Breast epithelium (tissue), 4 donors: ENCODE data around the gene RFX3. TPM values are rescaled to one million over a fixed set of nuclear protein-coding genes. Genes with fewer than 3 reads are reported as not detected.

Source experiments
- DNase-seq, 2 donors: peaks; one replicate each; pipeline ENCODE4 v3.0.0-alpha.2; 2019; ENCODE audit warnings: low spot score in 2 of 2
- H3K27ac ChIP-seq, 2 donors: fragments of 200-600 bp; sonication (generic) in 1 of 2; one replicate each; pipeline ENCODE4 v1.5.1; 2016 to 2019; ENCODE audit warnings: mild to moderate bottlenecking in 1 of 2
- H3K27me3 ChIP-seq, 2 donors: fragments of 200-600 bp; sonication (generic) in 1 of 2; one replicate each; pipeline versions ENCODE4 v1.5.1 to v1.6.0; 2017 to 2019; ENCODE audit warnings: control low read depth in 1 of 2, mild to moderate bottlenecking in 1 of 2
- H3K36me3 ChIP-seq: fragments of 200-600 bp; one replicate; pipeline ENCODE4 v1.5.1; 2019
- H3K4me1 ChIP-seq, 2 donors: fragments of 200-600 bp; sonication (generic); one replicate each; pipeline ENCODE4 v1.5.1; 2016 to 2019; ENCODE audit warnings: control low read depth in 1 of 2
- H3K4me3 ChIP-seq, 3 donors: fragments of 200-600 bp; sonication (generic); 1 replicate in 2 of 3; 2 replicates in 1 of 3; pipeline ENCODE4 v1.5.1; 2016 to 2019; ENCODE audit warnings: mild to moderate bottlenecking in 3 of 3, moderate library complexity in 2 of 3
- H3K9me3 ChIP-seq, 2 donors: fragments of 200-600 bp; sonication (generic) in 1 of 2; one replicate each; pipeline ENCODE4 v1.5.1; 2016 to 2019; ENCODE audit warnings: control low read depth in 1 of 2
- CTCF ChIP-seq, 3 donors: fragments of 450-650 bp; IDR thresholded peaks; one replicate each; pipeline ENCODE4 v1.5.1; 2016 to 2017; ENCODE audit warnings: antibody characterized with exemption in 3 of 3, mild to moderate bottlenecking in 3 of 3, moderate library complexity in 3 of 3
- POLR2A ChIP-seq: fragments of 450-650 bp; IDR thresholded peaks from one replicate; pipeline ENCODE4 v1.6.1; 2016; ENCODE audit warnings: antibody characterized with exemption, mild to moderate bottlenecking, moderate library complexity
- POLR2AphosphoS5 ChIP-seq, 3 donors: sonication (generic); formaldehyde crosslinking; IDR thresholded peaks; one replicate each; pipeline ENCODE4 v1.6.1; 2017; ENCODE audit warnings: antibody characterized with exemption in 3 of 3
- intact Hi-C: fragments of 100-400 bp; cut with DNase I; formaldehyde crosslinking; loops from one replicate; pipeline ENCODE4 v1.15.1; 2023; ENCODE audit warnings: low total_unique reads
- total RNA-seq, 3 donors: library from RNA; depleted of rRNA; stranded (reverse); fragments of >200 nt; gene quantifications; one replicate each; pipeline ENCODE4 v1.1.0, GENCODE V29; 2016

The RFX3 gene
- total RNA-seq, 3 donors from 2014 or later: 9.3 to 18.0 (median 13.8) TPM

GRCh38 chr9:3513265-3513818, 12.5 kb downstream of the RFX3 start:
- no peaks in the 10 kb centered on the region for H3K9me3 ChIP-seq
- no peaks in the 10 kb centered on the region for H3K4me1 ChIP-seq
- H3K36me3 ChIP-seq: no peaks in the 10 kb centered on the region
- H3K27ac ChIP-seq: no peak overlapping the region
- H3K4me3 ChIP-seq: no peak overlapping the region
- no peak for DNase-seq
- intact Hi-C loops: no loop called here
- H3K27me3 ChIP-seq: no peaks in the 10 kb centered on the region
- no peak for TF ChIP-seq CTCF (IDR thresholded peaks at IDR 0.05)
- TF ChIP-seq POLR2A: no peak
- no peak for TF ChIP-seq POLR2AphosphoS5 (IDR thresholded peaks at IDR 0.05)

- Histone ChIP-seq H3K27ac (no peak overlapping the region), H3K4me3 (no peak overlapping the region), H3K9me3 (no peaks in the 10 kb centered on the region), H3K27me3 (no peaks in the 10 kb centered on the region), H3K4me1 (no peaks in the 10 kb centered on the region), H3K36me3 (no peaks in the 10 kb centered on the region)
- intact Hi-C loops: no loop called here
- no peak for TF ChIP-seq CTCF (IDR thresholded peaks at IDR 0.05)
- no peak for TF ChIP-seq POLR2A
- no peak for TF ChIP-seq POLR2AphosphoS5 (IDR thresholded peaks at IDR 0.05)
- no peak for DNase-seq
These were observed 14.2 kb downstream of the RFX3 start for GRCh38 chr9:3511551-3511950.

GRCh38 chr9:3510796-3511195, 15.0 kb downstream of the RFX3 start:
- DNase-seq: no peak
- H3K27me3 ChIP-seq: no peaks in the 10 kb centered on the region

GRCh38 chr9:3509926-3510325, 15.9 kb downstream of the RFX3 start:
- H3K27me3 ChIP-seq: no peaks in the 10 kb centered on the region
- no peak overlapping the region for H3K27ac ChIP-seq
- no peak for DNase-seq
- TF ChIP-seq POLR2AphosphoS5 (IDR thresholded peaks at IDR 0.05): no peak
- TF ChIP-seq CTCF (IDR thresholded peaks at IDR 0.05): no peak
- TF ChIP-seq POLR2A: no peak
- no peaks in the 10 kb centered on the region for H3K4me1 ChIP-seq
- no peak overlapping the region for H3K4me3 ChIP-seq
- no peaks in the 10 kb centered on the region for H3K36me3 ChIP-seq
- intact Hi-C loops: no loop called here
- H3K9me3 ChIP-seq: no peaks in the 10 kb centered on the region

More at GRCh38 chr9:3510796-3511195, 15.0 kb downstream of the RFX3 start:
- no peaks in the 10 kb centered on the region for H3K36me3 ChIP-seq
- no peak overlapping the region for H3K27ac ChIP-seq
- no peak overlapping the region for H3K4me3 ChIP-seq
- no peaks in the 10 kb centered on the region for H3K9me3 ChIP-seq
- no peak for TF ChIP-seq CTCF (IDR thresholded peaks at IDR 0.05)
- no peak for TF ChIP-seq POLR2A
- TF ChIP-seq POLR2AphosphoS5 (IDR thresholded peaks at IDR 0.05): no peak
- intact Hi-C loops: no loop called here
- H3K4me1 ChIP-seq: no peaks in the 10 kb centered on the region

- intact Hi-C loops: no loop called here
- DNase-seq: no peak
- Histone ChIP-seq H3K27me3 (no peaks in the 10 kb centered on the region), H3K9me3 (no peaks in the 10 kb centered on the region), H3K4me1 (no peaks in the 10 kb centered on the region), H3K27ac (peak overlapping the region in 1 of 2 donors; percentile 30), H3K4me3 (peak overlapping the region in 1 of 3 donors; percentile 22), H3K36me3 (no peaks in the 10 kb centered on the region)
- TF ChIP-seq POLR2AphosphoS5 (IDR thresholded peaks at IDR 0.05) (no peak), POLR2A (no peak), CTCF (IDR thresholded peaks at IDR 0.05) (no peak)
These were observed 17.1 kb downstream of the RFX3 start for GRCh38 chr9:3508521-3509291.
